Measurements from ENCODE around the gene HEY2.

- no peak for TF ChIP-seq CTCF (IDR thresholded peaks at IDR 0.05)
- TF ChIP-seq SIN3A (IDR thresholded peaks at IDR 0.05; ENCODE audit: borderline replicate concordance, insufficient read depth, low read depth, low read length), result no peak
- TF ChIP-seq POLR2AphosphoS5 (IDR thresholded peaks at IDR 0.05; ENCODE audit: low read depth, low read length), result no peak
- TF ChIP-seq TCF7L2 (IDR thresholded peaks at IDR 0.05; ENCODE audit: low read depth, low read length), result no peak
- no peak for TF ChIP-seq REST (IDR thresholded peaks at IDR 0.05; ENCODE audit: insufficient read depth in 1 of 2, low read depth in 2 of 2, low read length in 1 of 2)
These were observed 43.8 kb downstream of the HEY2 start for GRCh38 chr6:125793280-125793679.
